GM18511 (cell line): ENCODE results near the gene EXD1.

Experiments
- ATAC-seq: cut with Tn5 transposase; IDR thresholded peaks from one replicate; pipeline ENCODE4 v1.9.1; 2021; ENCODE audit warnings: mild to moderate bottlenecking, moderate library complexity; ENCODE audit not compliant: unreplicated experiment

EXD1 gene

GRCh38 chr15:41233367-41233771, 2.8 kb upstream of the EXD1 start:
- no peak for ATAC-seq

- peak; percentile 51 for ATAC-seq
These were observed 1.1 kb upstream of the EXD1 start for GRCh38 chr15:41231422-41232226.

GRCh38 chr15:41230345-41230649, 260 bp downstream of the EXD1 start:
- ATAC-seq = no peak

GRCh38 chr15:41219381-41219780, 11.2 kb downstream of the EXD1 start:
- ATAC-seq = no peak

- no peak for ATAC-seq
These were observed 11.7 kb downstream of the EXD1 start for GRCh38 chr15:41218851-41219250.

GRCh38 chr15:41215708-41216107, 14.8 kb downstream of the EXD1 start:
- ATAC-seq = no peak

- ATAC-seq = no peak
These were observed 22.7 kb downstream of the EXD1 start for GRCh38 chr15:41207687-41208448.

- ATAC-seq = no peak
These were observed 25.2 kb downstream of the EXD1 start for GRCh38 chr15:41205315-41205714.

- no peak for ATAC-seq
These were observed 27.2 kb downstream of the EXD1 start for GRCh38 chr15:41203395-41203794.

- no peak for ATAC-seq
These were observed 31.1 kb downstream of the EXD1 start for GRCh38 chr15:41199470-41199869.

GRCh38 chr15:41194444-41194843, 36.1 kb downstream of the EXD1 start:
- no peak for ATAC-seq

GRCh38 chr15:41183581-41183980, 47.0 kb downstream of the EXD1 start:
- no peak for ATAC-seq

GRCh38 chr15:41182266-41182665, 48.3 kb downstream of the EXD1 start:
- no peak for ATAC-seq

GRCh38 chr15:41180206-41180789, 50.3 kb downstream of the EXD1 start:
- ATAC-seq = no peak

- ATAC-seq = no peak
These were observed 60.8 kb downstream of the EXD1 start for GRCh38 chr15:41169781-41170180.

- no peak for ATAC-seq
These were observed 61.5 kb downstream of the EXD1 start for GRCh38 chr15:41169086-41169485.

GRCh38 chr15:41161736-41162135, 68.8 kb downstream of the EXD1 start:
- no peak for ATAC-seq

- no peak for ATAC-seq
These were observed 69.2 kb downstream of the EXD1 start for GRCh38 chr15:41161336-41161735.

GRCh38 chr15:41160639-41161315, 69.8 kb downstream of the EXD1 start:
- ATAC-seq = no peak

GRCh38 chr15:41154412-41154811, 76.1 kb downstream of the EXD1 start:
- no peak for ATAC-seq

- no peak for ATAC-seq
These were observed 76.8 kb downstream of the EXD1 start for GRCh38 chr15:41153733-41154132.
